ENCODE measurements around the gene FAF2.
"Not testable (repeated sequence)": the region's sequence is repeated elsewhere in the genome, so short reads cannot be mapped to it uniquely, and the experiment has no call there.

The FAF2 gene

GRCh38 chr5:176542596-176543427 lies 94.6 kb downstream of the FAF2 start:
- no peak for DNase-seq (ENCODE audit: low read depth in 1 of 2, low spot score in 1 of 2)

- peak; percentile 48 to 62 for DNase-seq (ENCODE audit: low read depth in 1 of 2, low spot score in 1 of 2)
Observed at GRCh38 chr5:176543428-176544182, 95.4 kb downstream of the FAF2 start.

GRCh38 chr5:176545388-176545736 lies 97.2 kb downstream of the FAF2 start:
- DNase-seq (ENCODE audit: low read depth in 1 of 2, low spot score in 1 of 2), result no peak

- no peak for DNase-seq (ENCODE audit: low read depth in 1 of 2, low spot score in 1 of 2)
Observed at GRCh38 chr5:176545737-176546509, 97.7 kb downstream of the FAF2 start.

GRCh38 chr5:176547802-176548201 lies 99.6 kb downstream of the FAF2 start:
- no peak for DNase-seq (ENCODE audit: low read depth in 1 of 2, low spot score in 1 of 2)

GRCh38 chr5:176548967-176549444 lies 100.8 kb downstream of the FAF2 start, which contains the start of gene CDHR2:
TSS of gene CDHR2 (plus strand) at chr5:176549342. CDS start at chr5:176565353, 16,011 bp downstream.
- DNase-seq (ENCODE audit: low read depth in 1 of 2, low spot score in 1 of 2), result no peak

GRCh38 chr5:176549871-176550270 lies 101.7 kb downstream of the FAF2 start:
- DNase-seq (ENCODE audit: low read depth in 1 of 2, low spot score in 1 of 2), result no peak

GRCh38 chr5:176550275-176550831 lies 102.2 kb downstream of the FAF2 start:
- DNase-seq (ENCODE audit: low read depth in 1 of 2, low spot score in 1 of 2), result no peak

- not testable (repeated sequence) for DNase-seq (ENCODE audit: low read depth in 1 of 2, low spot score in 1 of 2)
Observed at GRCh38 chr5:176550937-176551336, 102.8 kb downstream of the FAF2 start.

- DNase-seq (ENCODE audit: low read depth in 1 of 2, low spot score in 1 of 2), result no peak
Observed at GRCh38 chr5:176552332-176552869, 104.2 kb downstream of the FAF2 start.

GRCh38 chr5:176553260-176554085 lies 105.3 kb downstream of the FAF2 start:
- no peak for DNase-seq (ENCODE audit: low read depth in 1 of 2, low spot score in 1 of 2)

GRCh38 chr5:176557846-176558245 lies 109.7 kb downstream of the FAF2 start:
- no peak for DNase-seq (ENCODE audit: low read depth in 1 of 2, low spot score in 1 of 2)
